Bronchus fibroblast of lung (primary cell): ENCODE measurements around the gene BMAL2. TPM values are rescaled to one million over a fixed set of nuclear protein-coding genes. Genes with fewer than 3 reads are reported as not detected.

Source experiments
- total RNA-seq: library from RNA; depleted of rRNA; stranded (reverse); fragments of >200 nt; gene quantifications from 2 replicates; pipeline ENCODE4 v1.2.3, GENCODE V29; 2015

Gene BMAL2, protein sequence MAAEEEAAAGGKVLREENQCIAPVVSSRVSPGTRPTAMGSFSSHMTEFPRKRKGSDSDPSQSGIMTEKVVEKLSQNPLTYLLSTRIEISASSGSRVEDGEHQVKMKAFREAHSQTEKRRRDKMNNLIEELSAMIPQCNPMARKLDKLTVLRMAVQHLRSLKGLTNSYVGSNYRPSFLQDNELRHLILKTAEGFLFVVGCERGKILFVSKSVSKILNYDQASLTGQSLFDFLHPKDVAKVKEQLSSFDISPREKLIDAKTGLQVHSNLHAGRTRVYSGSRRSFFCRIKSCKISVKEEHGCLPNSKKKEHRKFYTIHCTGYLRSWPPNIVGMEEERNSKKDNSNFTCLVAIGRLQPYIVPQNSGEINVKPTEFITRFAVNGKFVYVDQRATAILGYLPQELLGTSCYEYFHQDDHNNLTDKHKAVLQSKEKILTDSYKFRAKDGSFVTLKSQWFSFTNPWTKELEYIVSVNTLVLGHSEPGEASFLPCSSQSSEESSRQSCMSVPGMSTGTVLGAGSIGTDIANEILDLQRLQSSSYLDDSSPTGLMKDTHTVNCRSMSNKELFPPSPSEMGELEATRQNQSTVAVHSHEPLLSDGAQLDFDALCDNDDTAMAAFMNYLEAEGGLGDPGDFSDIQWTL
- total RNA-seq = 19.0 and 24.5 TPM in 2 replicates

GRCh38 chr12:27332714-27333402, at the start of gene BMAL2:
Gene BMAL2 (plus strand): TSS chr12:27332836. CDS start chr12:27333073, 237 bp downstream.

Other genes starting within 250 kb of the BMAL2 start
- 7.7 and 8.9 TPM in 2 replicates for gene STK38L, start 88.5 kb upstream of the BMAL2 start, total RNA-seq
- not detected in 2 replicates for gene SMCO2, start 113.9 kb downstream of the BMAL2 start, total RNA-seq
- gene PPFIBP1, start 191.4 kb downstream of the BMAL2 start, total RNA-seq = 39.4 and 47.7 TPM in 2 replicates